ENCODE measurements around the gene ZNF814.
"Not testable (repeated sequence)": the region's sequence is repeated elsewhere in the genome, so short reads cannot be mapped to it uniquely, and the experiment has no call there.

GRCh38 chr19:57836991-57837390 is 51.8 kb downstream of the ZNF814 start:
- TF ChIP-seq CTCF, POLR2A, EP300, POLR2AphosphoS5 (IDR thresholded peaks at IDR 0.05): not testable (repeated sequence)
